Panc1 (cell line): ENCODE data around the gene LAMC3.

Experiments used
- CTCF ChIP-seq: fragments of 450-650 bp; IDR thresholded peaks from 2 replicates; pipeline ENCODE4 v1.5.1; 2017; ENCODE audit warnings: mild to moderate bottlenecking
- POLR2AphosphoS5 ChIP-seq: IDR thresholded peaks from 2 replicates; pipeline ENCODE4 v1.6.1; 2012; ENCODE audit warnings: mild to moderate bottlenecking, low read depth, low read length, moderate library complexity
- SIN3A ChIP-seq: IDR thresholded peaks from 2 replicates; pipeline ENCODE4 v1.6.1; 2012; ENCODE audit warnings: low read depth, mild to moderate bottlenecking, low read length, moderate library complexity, borderline replicate concordance; ENCODE audit not compliant: insufficient read depth
- TCF7L2 ChIP-seq: IDR thresholded peaks from 2 replicates; pipeline ENCODE4 v1.6.1; 2011; ENCODE audit warnings: mild to moderate bottlenecking, low read depth, low read length, inconsistent platforms

- TF ChIP-seq CTCF (no peak), SIN3A (no peak), POLR2AphosphoS5 (no peak), TCF7L2 (no peak)
Measured at GRCh38 chr9:131013771-131014676, 5.0 kb downstream of the LAMC3 start.
